IMR-90 (cell line): ENCODE results near the gene AKAP6. TPM values are rescaled to one million over a fixed set of nuclear protein-coding genes. Genes with fewer than 3 reads are reported as not detected.

Experiments
- ATAC-seq: fragments of 200-7000 bp; cut with Tn5 transposase; 2 replicates; pipeline ENCODE4 v1.9.1; 2020; ENCODE audit warnings: low read depth, mild to moderate bottlenecking, moderate library complexity
- BruUV-seq: library from RNA; stranded (reverse); fragments of 400-500 nt; replicated peaks from 2 replicates; lab custom pipeline; 2021; lab: Mats Ljungman, UMichigan
- CTCF ChIA-PET: fragments of 300-600 bp; formaldehyde crosslinking; extraction: SDS; loops from one replicate; lab custom pipeline; 2021; ENCODE audit warnings: antibody characterized with exemption; lab: Yijun Ruan, JAX
- POLR2A ChIA-PET: fragments of 300-600 bp; sonication (Branson Sonifier 250); formaldehyde crosslinking; loops from one replicate; lab custom pipeline; 2022; ENCODE audit warnings: antibody characterized with exemption; ENCODE audit not compliant: unreplicated experiment; lab: Charles Lee
- DNase-seq: peaks from one replicate; pipeline ENCODE4 v3.0.0; 2013
- H2AFZ ChIP-seq: replicated peaks from 2 replicates; pipeline ENCODE3; 2013; ENCODE audit warnings: low read length, mild to moderate bottlenecking; ENCODE audit not compliant: poor library complexity
- H2AK5ac ChIP-seq: 2 replicates; pipeline ENCODE4 v1.6.1; 2013; ENCODE audit warnings: low read depth, low read length, inconsistent platforms
- H2AK9ac ChIP-seq: replicated peaks from 2 replicates; pipeline ENCODE3; 2013; ENCODE audit warnings: mild to moderate bottlenecking, low read depth, low read length, moderate library complexity; ENCODE audit not compliant: poor library complexity
- H2BK120ac ChIP-seq: 2 replicates; pipeline ENCODE4 v1.6.1; 2013; ENCODE audit warnings: low read depth, low read length, inconsistent platforms
- H2BK15ac ChIP-seq: 3 replicates; pipeline ENCODE4 v1.6.1; 2013; ENCODE audit warnings: low read depth, low read length, inconsistent platforms
- H2BK20ac ChIP-seq: 2 replicates; pipeline ENCODE4 v1.6.1; 2013; ENCODE audit warnings: low read depth, mild to moderate bottlenecking, inconsistent platforms, low read length, moderate library complexity
- H2BK5ac ChIP-seq: 2 replicates; pipeline ENCODE4 v1.6.1; 2013; ENCODE audit warnings: mild to moderate bottlenecking, low read depth, low read length, inconsistent platforms; ENCODE audit not compliant: poor library complexity, severe bottlenecking
- H3K14ac ChIP-seq: replicated peaks from 2 replicates; pipeline ENCODE4 v1.6.1; 2013; ENCODE audit warnings: low read depth, low read length, inconsistent platforms
- H3K18ac ChIP-seq: 2 replicates; pipeline ENCODE4 v1.6.1; 2013; ENCODE audit warnings: low read depth, low read length, control low read depth
- H3K23ac ChIP-seq: 2 replicates; pipeline ENCODE4 v1.6.1; 2013; ENCODE audit warnings: low read depth, low read length, inconsistent platforms
- H3K27ac ChIP-seq: 2 replicates; pipeline ENCODE4 v1.5.1; 2013; ENCODE audit warnings: mild to moderate bottlenecking, control low read depth, low read length; ENCODE audit not compliant: insufficient read depth
- H3K27me3 ChIP-seq: 2 replicates; pipeline ENCODE4 v1.6.1; 2013; ENCODE audit warnings: low read length; ENCODE audit not compliant: control insufficient read depth, insufficient read depth
- H3K36me3 ChIP-seq: 2 replicates; pipeline ENCODE4 v1.6.1; 2013; ENCODE audit warnings: low read length, mixed read lengths; ENCODE audit not compliant: control insufficient read depth, insufficient read depth
- H3K4ac ChIP-seq: 2 replicates; pipeline ENCODE4 v1.6.1; 2013; ENCODE audit warnings: low read depth, low read length, inconsistent platforms
- H3K4me1 ChIP-seq: 2 replicates; pipeline ENCODE4 v1.6.1; 2013; ENCODE audit warnings: low read length, mixed read lengths; ENCODE audit not compliant: control insufficient read depth, insufficient read depth
- H3K4me2 ChIP-seq: 2 replicates; pipeline ENCODE4 v1.6.1; 2013; ENCODE audit warnings: low read depth, mild to moderate bottlenecking, control low read depth, low read length, moderate library complexity
- H3K4me3 ChIP-seq: 2 replicates; pipeline ENCODE4 v1.5.1; 2013; ENCODE audit warnings: low read depth, mild to moderate bottlenecking, control low read depth, low read length, moderate library complexity; ENCODE audit not compliant: insufficient read depth
- H3K56ac ChIP-seq: 2 replicates; pipeline ENCODE4 v1.6.1; 2013; ENCODE audit warnings: low read length, inconsistent platforms; ENCODE audit not compliant: insufficient read depth; ENCODE audit errors: extremely low read depth
- H3K79me1 ChIP-seq, 2 experiments: 2 replicates each; pipeline ENCODE4 v1.6.1; 2013; ENCODE audit warnings: low read length in 2 of 2, inconsistent platforms in 1 of 2, low read depth in 1 of 2
- H3K9ac ChIP-seq: 2 replicates; pipeline ENCODE4 v1.6.1; 2013; ENCODE audit warnings: low read depth, low read length, control low read depth
- H3K9me1 ChIP-seq: 2 replicates; pipeline ENCODE4 v1.6.1; 2013; ENCODE audit warnings: low read length, inconsistent platforms; ENCODE audit not compliant: insufficient read depth
- H3K9me3 ChIP-seq: 2 replicates; pipeline ENCODE4 v1.6.1; 2013; ENCODE audit warnings: low read length; ENCODE audit not compliant: control insufficient read depth, insufficient read depth
- H4K20me1 ChIP-seq: 2 replicates; pipeline ENCODE4 v1.6.1; 2013; ENCODE audit warnings: low read length, inconsistent platforms; ENCODE audit not compliant: insufficient read depth
- H4K5ac ChIP-seq: 2 replicates; pipeline ENCODE4 v1.6.1; 2013; ENCODE audit warnings: mild to moderate bottlenecking, low read depth, low read length, control low read depth
- H4K8ac ChIP-seq, 2 experiments: 2 replicates each; pipeline ENCODE4 v1.6.1; 2013; ENCODE audit warnings: low read depth in 2 of 2, low read length in 2 of 2, control low read depth in 1 of 2, inconsistent platforms in 1 of 2
- H4K91ac ChIP-seq: 2 replicates; pipeline ENCODE4 v1.6.1; 2013; ENCODE audit warnings: low read depth, low read length, inconsistent platforms; ENCODE audit not compliant: insufficient read depth
- MAZ ChIP-seq: IDR thresholded peaks from 2 replicates; pipeline ENCODE4 v1.6.1; 2012; ENCODE audit warnings: low read depth, mild to moderate bottlenecking, low read length, improper control_type of control experiment, moderate library complexity, borderline replicate concordance
- NFE2L2 ChIP-seq: fragments of 150-350 bp; IDR thresholded peaks from 2 replicates; pipeline ENCODE4 v1.6.1; 2016; ENCODE audit warnings: low read depth, mild to moderate bottlenecking, low read length
- WGBS, 2 experiments: methylation state at CpG; one replicate each; pipeline versions ENCODE4 v1.1.5 to v1.1.7; 2013; ENCODE audit warnings: missing lambda C conversion rate in 2 of 2; ENCODE audit not compliant: insufficient read length in 1 of 2; ENCODE audit errors: extremely low coverage in 2 of 2; 5-methylcytosine and 5-hydroxymethylcytosine counted together
- dilution Hi-C: fragments of 300-500 bp; cut with HindIII; formaldehyde crosslinking; loops from one replicate; pipeline ENCODE4 v1.14.3; 2018; ENCODE audit warnings: low sequenced_read_pairs; ENCODE audit not compliant: unreplicated experiment
- in situ Hi-C: fragments of 300-500 bp; cut with MboI; formaldehyde crosslinking; loops from 3 replicates; pipeline ENCODE4 v1.14.3; 2019; ENCODE audit warnings: low sequenced_read_pairs, inconsistent platforms, mixed read lengths
- intact Hi-C: fragments of 100-400 bp; cut with micrococcal nuclease; formaldehyde crosslinking; loops from 2 replicates; pipeline ENCODE4 v1.10.0; 2022
- polyA plus RNA-seq, 3 experiments: library from polyadenylated mRNA; depleted of rRNA; stranded (reverse); fragments of >200 nt; gene quantifications; 2 replicates each; pipeline ENCODE4 v1.2.3, GENCODE V29; 2012; ENCODE audit warnings: low replicate concordance in 1 of 3
- total RNA-seq: library from RNA; depleted of rRNA; stranded (reverse); fragments of >200 nt; gene quantifications from 2 replicates; pipeline ENCODE4 v1.2.3, GENCODE V29; 2012

Gene AKAP6
- total and polyA plus RNA-seq, 2 of the 4 experiments (the other 2 are of a cell fraction): 0.22 to 1.6 TPM

GRCh38 chr14:32330351-32331111 lies 1.4 kb downstream of the AKAP6 start:
- BruUV-seq: no TSS peak
- H2AK9ac ChIP-seq: no peak overlapping the region
- H3K4me1 ChIP-seq: no peaks in the 10 kb centered on the region
- H2BK120ac ChIP-seq: no peak overlapping the region
- H2AFZ ChIP-seq: no peak overlapping the region
- ATAC-seq (no peak), DNase-seq (no peak)
- H3K36me3 ChIP-seq: no peaks in the 10 kb centered on the region
- TF ChIP-seq NFE2L2 (no peak), MAZ (no peak)
- no peak overlapping the region for H2BK5ac ChIP-seq
- no peak overlapping the region for H3K27ac ChIP-seq
- ChIA-PET POLR2A (interaction anchor here (0.7 kb wide), 1 partner anchor 131 kb away, joined by 5 read pairs; no protein-coding TSS in a partner anchor), CTCF (interaction anchor here (0.8 kb wide), 1 partner anchor 20 kb away, joined by 3 read pairs; no protein-coding TSS in a partner anchor)
- in situ Hi-C loops: no loop called here
- H3K79me1 ChIP-seq: no peaks in the 10 kb centered on the region
- no peak overlapping the region for H3K56ac ChIP-seq
- H3K23ac ChIP-seq: no peak overlapping the region
- no peak overlapping the region for H2BK20ac ChIP-seq
- no peaks in the 10 kb centered on the region for H4K20me1 ChIP-seq
- H2AK5ac ChIP-seq: no peak overlapping the region
- no peak overlapping the region for H4K8ac ChIP-seq
- whole genome bisulfite sequencing, 2 experiments: 20% methylated on average over 1 of the region's 4 CpGs; no CpG with 5 or more reads in 1 of the 2 experiments
- peaks cover 1% of the 10 kb centered on the region; the same call in 1 of the 2 replicates for H3K27me3 ChIP-seq
- H3K4me3 ChIP-seq: no peak overlapping the region
- H3K18ac ChIP-seq: no peak overlapping the region
- H4K5ac ChIP-seq: no peak overlapping the region
- H3K9ac ChIP-seq: no peak overlapping the region
- no peak overlapping the region for H3K4ac ChIP-seq
- no peak overlapping the region; the same call in 1 of the 2 replicates for H3K4me2 ChIP-seq
- H3K9me1 ChIP-seq: no peaks in the 10 kb centered on the region
- intact Hi-C loops: no loop called here
- H3K9me3 ChIP-seq: no peaks in the 10 kb centered on the region
- H4K91ac ChIP-seq: no peak overlapping the region
- no peak overlapping the region for H3K14ac ChIP-seq
- H2BK15ac ChIP-seq: no peak overlapping the region
- dilution Hi-C loops: no loop called here
